ENCODE results near the gene MAP7. TPM values are rescaled to one million over a fixed set of nuclear protein-coding genes. Genes with fewer than 3 reads are reported as not detected.

MAP7 gene
- total and polyA plus RNA-seq, 4 donors: 3.2 to 17.5 (median 8.3) TPM

GRCh38 chr6:136294621-136295020, 255.6 kb downstream of the MAP7 start:
- H3K9me3 ChIP-seq (ENCODE audit: control insufficient read depth in 4 of 4, low read length in 3 of 4): no peaks in the 10 kb centered on the region
- 93% methylated on average over 3 of the region's 3 CpGs for WGBS
- no peak overlapping the region for H3K27ac ChIP-seq (ENCODE audit: low read depth in 1 of 2, low read length in 2 of 2)
- DNase-seq (ENCODE audit: low spot score): no peak
- no peaks in the 10 kb centered on the region for H3K36me3 ChIP-seq (ENCODE audit: control insufficient read depth in 4 of 4, insufficient read depth in 3 of 4, low read depth in 1 of 4, low read length in 3 of 4)
- no peak overlapping the region for H3K4me3 ChIP-seq (ENCODE audit: low read depth in 1 of 3, low read length in 3 of 3)
- TF ChIP-seq, protein P1, sequence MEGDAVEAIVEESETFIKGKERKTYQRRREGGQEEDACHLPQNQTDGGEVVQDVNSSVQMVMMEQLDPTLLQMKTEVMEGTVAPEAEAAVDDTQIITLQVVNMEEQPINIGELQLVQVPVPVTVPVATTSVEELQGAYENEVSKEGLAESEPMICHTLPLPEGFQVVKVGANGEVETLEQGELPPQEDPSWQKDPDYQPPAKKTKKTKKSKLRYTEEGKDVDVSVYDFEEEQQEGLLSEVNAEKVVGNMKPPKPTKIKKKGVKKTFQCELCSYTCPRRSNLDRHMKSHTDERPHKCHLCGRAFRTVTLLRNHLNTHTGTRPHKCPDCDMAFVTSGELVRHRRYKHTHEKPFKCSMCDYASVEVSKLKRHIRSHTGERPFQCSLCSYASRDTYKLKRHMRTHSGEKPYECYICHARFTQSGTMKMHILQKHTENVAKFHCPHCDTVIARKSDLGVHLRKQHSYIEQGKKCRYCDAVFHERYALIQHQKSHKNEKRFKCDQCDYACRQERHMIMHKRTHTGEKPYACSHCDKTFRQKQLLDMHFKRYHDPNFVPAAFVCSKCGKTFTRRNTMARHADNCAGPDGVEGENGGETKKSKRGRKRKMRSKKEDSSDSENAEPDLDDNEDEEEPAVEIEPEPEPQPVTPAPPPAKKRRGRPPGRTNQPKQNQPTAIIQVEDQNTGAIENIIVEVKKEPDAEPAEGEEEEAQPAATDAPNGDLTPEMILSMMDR (IDR thresholded peaks at IDR 0.05; ENCODE audit: low read depth, low read length, missing input control): no peak
- TF ChIP-seq RAD21 (IDR thresholded peaks at IDR 0.05) (no peak), SP1 (IDR thresholded peaks at IDR 0.05) (no peak), ZBTB33 (IDR thresholded peaks at IDR 0.05) (no peak), FOXA1 (IDR thresholded peaks at IDR 0.05) (no peak), JUND (IDR thresholded peaks at IDR 0.05) (no peak), RXRA (IDR thresholded peaks at IDR 0.05) (no peak), ATF3 (IDR thresholded peaks at IDR 0.05) (no peak), GABPA (IDR thresholded peaks at IDR 0.05 in 1 of 2, conservative IDR thresholded peaks at IDR 0.05 in 1 of 2) (no peak), MAX (IDR thresholded peaks at IDR 0.05) (no peak), FOXA2 (IDR thresholded peaks at IDR 0.05) (no peak), EGR1 (IDR thresholded peaks at IDR 0.05; ENCODE audit: low read depth in 2 of 2) (no peak), REST (IDR thresholded peaks at IDR 0.05) (no peak), NR2F2 (IDR thresholded peaks at IDR 0.05) (no peak), HNF4A (conservative IDR thresholded peaks at IDR 0.05) (no peak)
- H3K9ac ChIP-seq (ENCODE audit: low read depth in 1 of 2, low read length in 2 of 2): no peak overlapping the region
- no peaks in the 10 kb centered on the region for H3K27me3 ChIP-seq (ENCODE audit: control insufficient read depth in 4 of 4, insufficient read depth in 4 of 4, low read length in 3 of 4)
- H3K4me1 ChIP-seq (ENCODE audit: control insufficient read depth in 4 of 4, insufficient read depth in 4 of 4, low read length in 3 of 4): peaks cover 0 to 8% (median 3%) of the 10 kb centered on the region in 4 donors

Small RNA genes within 50 kb of the gene (small RNA-seq; reads per million reads assigned to genes)
- gene AL023284.1: not detected
- not detected for gene NDUFS5P1

Other genes starting within 250 kb of the MAP7 start
- gene MAP3K5, start 242.1 kb upstream of the MAP7 start, total RNA-seq: 10 to 100 TPM in 1 of 2 donors, 1 to 10 TPM in 1; 5.4 to 18.0 TPM
- gene MAP3K5, start 242.1 kb upstream of the MAP7 start, polyA plus RNA-seq: 1 to 10 TPM; 2.9 to 5.7 TPM